SK-N-SH treated with all-trans-retinoic acid at 6 μM for 48 hours (cell line): ENCODE data around the gene APOBEC3C.

Experiments used
- ATAC-seq: fragments of 200-7000 bp; cut with Tn5 transposase; 3 replicates; pipeline ENCODE4 v1.9.1; 2020; ENCODE audit warnings: mild to moderate bottlenecking, moderate library complexity
- ARNTL ChIP-seq: fragments of 450-650 bp; formaldehyde crosslinking; IDR thresholded peaks from 2 replicates; pipeline ENCODE4 v1.5.0; 2020; ENCODE audit warnings: low read depth, mild to moderate bottlenecking, moderate library complexity, borderline replicate concordance
- BACH2 ChIP-seq: fragments of 250-450 bp; sonication (Bioruptor Pico); IDR thresholded peaks from 2 replicates; pipeline ENCODE4 v1.9.0; 2021; ENCODE audit warnings: mild to moderate bottlenecking, borderline replicate concordance
- CREB5 ChIP-seq: fragments of 250-450 bp; sonication (Bioruptor Pico); IDR thresholded peaks from 2 replicates; pipeline ENCODE4 v1.5.1; 2020; ENCODE audit warnings: low read depth, mild to moderate bottlenecking, moderate library complexity
- CSDC2 ChIP-seq: fragments of 250-450 bp; sonication (Bioruptor Pico); IDR thresholded peaks from 2 replicates; pipeline ENCODE4 v1.5.0; 2020; ENCODE audit warnings: mild to moderate bottlenecking, moderate library complexity
- CSRNP3 ChIP-seq: fragments of 250-450 bp; sonication (Bioruptor Pico); IDR thresholded peaks from 2 replicates; pipeline ENCODE4 v1.5.1; 2021; ENCODE audit warnings: mild to moderate bottlenecking, moderate library complexity
- ESRRG ChIP-seq: fragments of 250-450 bp; sonication (Bioruptor Pico); IDR thresholded peaks from 2 replicates; pipeline ENCODE4 v1.6.1; 2021; ENCODE audit warnings: mild to moderate bottlenecking
- GLIS3 ChIP-seq: fragments of 250-450 bp; sonication (Bioruptor Pico); IDR thresholded peaks from 2 replicates; pipeline ENCODE4 v1.5.0; 2020; ENCODE audit warnings: mild to moderate bottlenecking, moderate library complexity
- ISL1 ChIP-seq: fragments of 250-450 bp; sonication (Bioruptor Pico); IDR thresholded peaks from 2 replicates; pipeline ENCODE4 v2.1.2; 2022; ENCODE audit warnings: mild to moderate bottlenecking, moderate library complexity
- OSR1 ChIP-seq: fragments of 250-450 bp; sonication (Bioruptor Pico); IDR thresholded peaks from 2 replicates; pipeline ENCODE4 v1.8.0; 2022; ENCODE audit warnings: moderate library complexity, mild to moderate bottlenecking, inconsistent platforms
- PATZ1 ChIP-seq: fragments of 250-450 bp; sonication (Bioruptor Pico); IDR thresholded peaks from 2 replicates; pipeline ENCODE4 v1.8.0; 2020; ENCODE audit warnings: mild to moderate bottlenecking, moderate library complexity, borderline replicate concordance
- POU6F1 ChIP-seq: fragments of 250-450 bp; sonication (Bioruptor Pico); IDR thresholded peaks from 2 replicates; pipeline ENCODE4 v1.8.0; 2021; ENCODE audit warnings: low read depth, mild to moderate bottlenecking, moderate library complexity, borderline replicate concordance
- PPARA ChIP-seq: fragments of 250-450 bp; sonication (Bioruptor Pico); IDR thresholded peaks from 2 replicates; pipeline ENCODE4 v1.5.0; 2020; ENCODE audit warnings: mild to moderate bottlenecking, borderline replicate concordance
- SNAI2 ChIP-seq: fragments of 250-450 bp; sonication (Bioruptor Pico); IDR thresholded peaks from 2 replicates; pipeline ENCODE4 v1.5.0; 2020; ENCODE audit warnings: mild to moderate bottlenecking, moderate library complexity
- TOX ChIP-seq: fragments of 250-450 bp; sonication (Bioruptor Pico); IDR thresholded peaks from 2 replicates; pipeline ENCODE4 v1.8.0; 2021; ENCODE audit warnings: mild to moderate bottlenecking, moderate library complexity, borderline replicate concordance
- TSHZ2 ChIP-seq: fragments of 250-450 bp; sonication (Bioruptor Pico); IDR thresholded peaks from 2 replicates; pipeline ENCODE4 v1.5.0; 2020; ENCODE audit warnings: mild to moderate bottlenecking, moderate library complexity
- ZC3H10 ChIP-seq: fragments of 250-450 bp; sonication (Bioruptor Pico); IDR thresholded peaks from 2 replicates; pipeline ENCODE4 v1.5.1; 2021; ENCODE audit warnings: mild to moderate bottlenecking, moderate library complexity
- ZFP3 ChIP-seq: fragments of 250-450 bp; sonication (Bioruptor Pico); IDR thresholded peaks from 2 replicates; pipeline ENCODE4 v1.5.0; 2020; ENCODE audit warnings: mild to moderate bottlenecking, moderate library complexity
- ZFP30 ChIP-seq: fragments of 450-650 bp; formaldehyde crosslinking; IDR thresholded peaks from 2 replicates; pipeline ENCODE4 v1.5.0; 2022; ENCODE audit warnings: mild to moderate bottlenecking, moderate library complexity
- ZNF565 ChIP-seq: fragments of 450-650 bp; formaldehyde crosslinking; conservative IDR thresholded peaks from 2 replicates; pipeline ENCODE4 v1.5.0; 2020; ENCODE audit warnings: low read depth, mild to moderate bottlenecking, moderate library complexity
- ZNF70 ChIP-seq: fragments of 450-650 bp; formaldehyde crosslinking; IDR thresholded peaks from 2 replicates; pipeline ENCODE4 v1.5.0; 2020; ENCODE audit warnings: mild to moderate bottlenecking, moderate library complexity
- ZNF8 ChIP-seq: fragments of 450-650 bp; formaldehyde crosslinking; IDR thresholded peaks from 2 replicates; pipeline ENCODE4 v1.5.0; 2020; ENCODE audit warnings: mild to moderate bottlenecking, moderate library complexity

APOBEC3C gene

GRCh38 chr22:38964989-38965388 lies 49.1 kb upstream of the APOBEC3C start:
- no peak for TF ChIP-seq ZNF565 (CRISPR knock-in tag)
- no peak for TF ChIP-seq ZC3H10 (CRISPR knock-in tag)
- TF ChIP-seq PPARA (CRISPR knock-in tag), result no peak
- no peak for TF ChIP-seq ZFP30 (CRISPR knock-in tag)
- no peak for TF ChIP-seq CSRNP3 (CRISPR knock-in tag)
- TF ChIP-seq OSR1, result no peak
- TF ChIP-seq CSDC2, result no peak
- no peak for TF ChIP-seq POU6F1 (CRISPR knock-in tag)
- no peak for TF ChIP-seq TOX
- TF ChIP-seq PATZ1, result no peak
- TF ChIP-seq BACH2 (CRISPR knock-in tag), result no peak
- no peak for TF ChIP-seq ESRRG (CRISPR knock-in tag)
- TF ChIP-seq ZFP3 (CRISPR knock-in tag), result no peak
- no peak for TF ChIP-seq ISL1 (CRISPR knock-in tag)
- TF ChIP-seq SNAI2 (CRISPR knock-in tag), result no peak
- TF ChIP-seq ZNF70, result no peak

GRCh38 chr22:38965614-38966379 lies 48.3 kb upstream of the APOBEC3C start:
- no peak for ATAC-seq
- TF ChIP-seq CSRNP3 (CRISPR knock-in tag) (no peak), BACH2 (CRISPR knock-in tag) (no peak), GLIS3 (CRISPR knock-in tag) (no peak), ZNF70 (no peak), TOX (no peak), CREB5 (CRISPR knock-in tag) (no peak)

More at GRCh38 chr22:38964989-38965388, 49.1 kb upstream of the APOBEC3C start:
- ATAC-seq, result no peak

- no peak for ATAC-seq
- TF ChIP-seq PATZ1 (no peak), ZC3H10 (CRISPR knock-in tag) (no peak), CSDC2 (no peak), SNAI2 (CRISPR knock-in tag) (no peak), ZNF70 (no peak), ZFP3 (CRISPR knock-in tag) (no peak), CREB5 (CRISPR knock-in tag) (no peak), BACH2 (CRISPR knock-in tag) (no peak), ESRRG (CRISPR knock-in tag) (no peak), ZFP30 (CRISPR knock-in tag) (no peak), OSR1 (no peak), TOX (no peak), TSHZ2 (CRISPR knock-in tag) (no peak), ZNF8 (CRISPR knock-in tag) (no peak), PPARA (CRISPR knock-in tag) (no peak), GLIS3 (CRISPR knock-in tag) (no peak), ARNTL (CRISPR knock-in tag) (no peak), ISL1 (CRISPR knock-in tag) (no peak)
These were observed 47.7 kb upstream of the APOBEC3C start for GRCh38 chr22:38966380-38966702.
